Stimulated activated CD4-positive, alpha-beta T cell treated with anti-CD3 and anti-CD28 coated beads, Interleukin-4, amount 100 ng/mL, for 1 hour (primary cell): Measurements from ENCODE around the gene BMERB1.
A peak's percentile ranks its signal among the peaks of the same experiment; 100 is the strongest.
"Not testable (repeated sequence)": the region's sequence is repeated elsewhere in the genome, so short reads cannot be mapped to it uniquely, and the experiment has no call there.

ENCODE experiments used
- DNase-seq: peaks from one replicate; pipeline ENCODE4 v3.0.0-alpha.2; 2020

The BMERB1 gene

DNA sequence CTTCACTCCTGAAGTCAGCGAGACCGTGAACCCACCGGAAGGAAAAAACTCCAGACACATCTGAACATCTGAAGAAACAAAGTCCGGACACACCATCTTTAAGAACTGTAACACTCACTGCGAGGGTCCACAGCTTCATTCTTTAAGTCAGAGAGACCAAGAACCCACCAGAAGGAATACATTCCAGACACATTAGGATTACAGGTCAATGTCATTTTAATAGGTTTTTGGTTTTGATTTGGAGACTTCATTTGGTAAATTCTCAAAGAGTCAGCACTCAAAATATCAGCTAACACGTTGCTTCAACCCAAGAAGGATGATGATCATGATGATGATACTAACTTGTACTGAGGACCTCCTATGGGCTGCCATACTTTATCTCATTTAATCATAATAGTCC, 7.6 kb upstream of the BMERB1 start:
- DNase-seq: no peak

DNA sequence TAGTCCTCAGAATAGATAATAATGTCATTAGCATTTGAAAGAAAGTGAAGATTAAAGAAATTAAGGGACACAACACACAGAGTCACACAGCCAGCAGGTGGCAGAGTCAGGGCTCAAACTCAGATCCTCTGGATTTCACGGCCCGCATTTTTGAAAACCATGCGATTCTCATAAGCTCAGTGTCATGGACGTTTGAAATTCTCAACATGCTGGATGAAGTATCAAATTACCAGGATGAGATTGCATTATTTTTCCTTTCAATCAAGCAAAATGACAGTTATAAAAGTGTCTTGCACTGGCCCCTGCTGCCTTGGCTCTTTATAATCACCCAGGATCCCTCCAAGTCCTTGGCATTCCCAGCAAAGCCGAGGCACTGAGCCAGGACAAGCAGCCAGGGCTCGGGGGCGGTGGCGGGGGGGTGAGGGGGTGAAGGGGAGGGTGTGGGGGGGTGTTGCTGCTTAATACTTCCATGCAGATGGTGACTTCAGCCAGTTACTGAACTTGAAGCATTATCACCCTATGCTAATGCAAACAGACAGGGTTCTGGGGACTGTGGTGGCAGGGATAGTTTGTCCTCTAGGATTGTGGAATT, 6.6 kb upstream of the BMERB1 start:
- DNase-seq: peak; percentile 61

DNA sequence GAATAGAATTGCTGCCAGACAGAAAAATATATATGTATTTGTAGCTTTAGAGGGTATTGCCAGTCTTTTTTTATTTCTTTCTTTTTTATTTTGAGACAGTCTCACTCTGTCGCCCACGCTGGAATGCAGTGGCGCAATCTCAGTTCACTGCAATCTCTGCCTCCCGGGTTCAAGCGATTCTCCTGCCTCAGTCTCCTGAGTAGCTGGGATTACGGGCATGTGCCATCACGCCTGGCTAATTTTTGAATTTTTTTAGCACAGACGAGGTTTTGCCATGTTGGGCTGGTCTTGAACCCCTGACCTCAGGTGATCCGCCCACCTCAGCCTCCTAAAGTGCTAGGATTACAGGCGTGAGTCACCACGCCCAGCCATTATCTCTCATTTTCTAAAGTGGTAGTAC, 3.5 kb upstream of the BMERB1 start:
- DNase-seq: not testable (repeated sequence)

DNA sequence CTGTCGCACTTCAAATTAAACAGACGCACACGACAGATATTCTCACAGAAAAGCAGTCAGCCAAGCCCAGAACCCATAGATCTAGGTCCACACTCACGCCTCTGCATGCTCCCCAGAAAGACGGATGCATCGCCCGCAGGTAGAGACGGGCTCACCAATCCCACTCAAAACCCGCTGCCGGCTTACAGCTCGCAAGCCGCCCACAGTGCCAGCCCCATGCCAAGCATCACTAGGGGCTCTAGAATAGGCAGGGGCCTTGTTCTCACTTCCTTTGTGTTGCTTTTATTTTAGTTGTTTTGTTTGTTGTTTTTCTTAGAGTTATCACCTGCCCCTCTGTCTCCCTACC, 336 bp upstream of the BMERB1 start:
- no peak for DNase-seq

DNA sequence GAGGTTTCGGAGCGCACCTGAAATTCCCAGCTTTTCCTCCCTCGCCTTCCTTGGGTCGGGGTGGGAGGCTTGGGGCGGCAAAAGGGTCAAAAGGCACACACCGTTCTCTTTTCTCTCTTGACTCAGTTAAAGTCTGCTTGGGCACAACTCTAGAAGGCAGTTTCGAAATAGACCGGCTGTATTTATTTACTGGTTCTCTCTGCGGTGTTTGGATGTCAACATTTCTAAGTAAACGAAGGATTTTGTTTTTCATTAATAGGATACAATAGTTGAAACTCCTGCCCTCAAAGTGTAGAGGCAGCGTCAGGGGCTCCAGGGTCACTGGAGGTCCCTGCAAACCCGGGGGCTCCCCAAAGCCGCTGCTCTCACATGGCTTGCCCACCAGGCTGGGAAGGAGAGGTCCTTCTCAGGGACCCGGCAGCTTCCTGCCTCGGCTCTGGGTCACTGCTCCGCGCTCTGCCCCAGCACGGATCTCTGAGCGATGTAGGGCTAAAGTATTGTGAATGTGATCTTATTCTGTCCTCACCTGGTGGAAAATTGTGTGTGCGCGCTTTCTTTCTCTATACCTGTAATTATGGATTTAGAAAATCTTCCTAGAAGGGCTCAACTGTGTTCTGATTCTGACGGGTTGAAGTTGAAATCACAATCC, 952 bp downstream of the BMERB1 start:
- DNase-seq: no peak

DNA sequence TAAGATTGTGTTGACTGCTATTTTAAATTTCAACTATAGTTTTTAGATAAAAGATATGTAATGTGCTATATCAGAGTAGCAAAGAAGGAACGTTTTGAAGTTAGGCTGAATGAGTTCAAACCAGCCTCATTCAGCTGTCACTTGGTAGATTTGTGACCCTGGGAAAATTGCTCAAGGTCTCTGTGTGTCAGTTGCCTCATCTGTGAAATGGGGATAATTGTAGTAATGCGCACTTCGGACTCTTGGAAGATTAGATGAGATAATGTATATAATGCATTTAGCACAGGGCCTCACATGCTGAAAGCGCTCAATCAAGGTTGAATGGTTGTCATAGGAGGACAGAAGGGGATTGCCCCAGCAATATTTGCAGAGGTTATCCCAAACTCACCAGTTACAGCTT, 4.7 kb downstream of the BMERB1 start:
- DNase-seq: no peak

DNA sequence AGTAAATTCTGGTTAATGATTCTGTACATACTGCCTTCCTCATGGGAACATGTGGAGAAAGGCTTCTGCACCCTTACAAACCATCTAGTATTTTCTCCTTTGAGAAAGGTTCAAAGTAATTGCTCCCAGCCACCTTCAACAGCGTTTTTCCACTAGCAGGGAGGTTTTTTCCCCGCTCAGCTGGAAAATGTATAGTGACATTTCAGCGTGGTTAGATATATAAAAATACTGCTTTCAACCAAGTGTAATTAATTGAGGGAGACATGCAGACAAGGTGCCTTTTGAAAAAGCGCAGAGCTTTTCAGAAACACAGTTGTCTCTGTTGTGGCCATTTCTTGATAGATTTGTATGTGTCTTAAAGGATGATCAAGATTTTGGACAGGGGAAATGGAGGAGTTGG, 5.1 kb downstream of the BMERB1 start:
- DNase-seq: no peak

DNA sequence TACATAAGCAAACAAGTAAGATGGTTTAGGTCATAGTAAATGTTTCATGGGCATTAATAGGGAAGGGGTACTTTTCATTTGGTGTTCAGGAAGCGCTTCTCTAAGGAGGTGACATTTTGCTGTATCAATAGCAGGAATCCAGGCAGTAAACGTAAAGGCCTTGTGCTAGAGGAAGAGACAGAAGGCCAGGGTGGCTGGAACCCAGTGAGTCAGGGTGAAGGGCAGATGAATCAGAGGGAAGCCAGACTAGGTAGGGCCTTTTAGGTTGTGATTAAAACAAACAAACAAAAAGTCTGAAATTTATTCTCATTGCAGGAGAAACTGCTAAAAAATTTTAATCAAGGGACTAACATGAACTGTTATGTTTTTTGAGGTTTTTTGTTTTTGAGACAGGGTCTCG, 6.5 kb downstream of the BMERB1 start:
- DNase-seq: no peak

DNA sequence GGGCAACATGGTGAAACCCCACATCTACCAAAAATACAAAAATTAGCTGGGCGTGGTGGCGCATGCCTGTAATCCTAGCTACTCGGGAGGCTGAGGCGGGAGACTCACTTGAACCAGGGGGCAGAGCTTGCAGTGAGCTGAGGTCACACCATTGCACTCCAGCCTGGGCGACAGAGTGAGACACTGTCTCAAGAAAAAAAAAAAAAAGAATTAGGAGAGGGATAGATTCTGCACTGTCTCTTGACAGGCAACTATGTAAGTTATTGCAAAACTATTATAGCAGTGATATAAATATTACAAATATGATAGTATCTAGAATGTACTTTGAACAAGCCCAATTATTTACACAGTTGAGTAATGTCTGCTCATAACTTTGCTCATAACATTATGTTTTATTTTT, 7.8 kb downstream of the BMERB1 start:
- not testable (repeated sequence) for DNase-seq

DNA sequence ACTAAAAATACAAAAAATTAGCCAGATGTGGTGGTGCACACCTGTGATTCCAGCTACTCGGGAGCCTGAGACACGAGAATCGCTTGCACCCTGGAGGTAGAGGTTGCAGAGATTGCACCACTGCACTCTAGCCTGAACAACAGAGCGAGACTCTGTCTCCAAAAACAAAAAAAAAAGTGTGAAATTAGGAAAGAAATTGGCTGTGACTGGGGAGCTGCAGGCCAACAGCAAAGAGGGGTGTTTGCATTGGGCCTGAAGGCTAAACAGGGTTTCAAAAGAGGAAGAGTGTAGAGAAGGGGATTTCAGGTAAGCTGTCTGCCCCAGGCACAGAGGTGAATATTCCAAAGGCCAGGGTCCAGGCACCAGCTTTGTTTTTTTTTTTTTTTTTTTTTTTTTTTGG, 9.4 kb downstream of the BMERB1 start:
- DNase-seq: no peak

DNA sequence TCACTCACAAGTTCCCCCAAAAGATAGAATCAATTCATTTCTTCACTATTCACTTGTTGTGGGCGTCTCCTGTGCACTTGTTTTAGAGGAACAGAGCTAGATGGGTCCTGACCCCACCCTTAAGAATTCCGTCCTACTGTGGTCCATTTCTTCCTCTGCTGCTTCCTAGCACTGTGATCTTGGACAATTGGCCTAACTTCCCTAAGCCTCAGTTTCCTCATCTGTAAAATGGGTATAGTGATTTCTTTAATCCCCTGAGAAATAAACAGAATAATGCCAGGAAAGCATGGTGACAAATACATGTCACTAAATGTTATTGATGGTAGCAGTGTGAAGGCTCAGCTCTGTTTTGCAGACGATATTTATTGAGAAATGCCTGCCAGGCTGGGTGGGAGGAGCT, 9.9 kb downstream of the BMERB1 start:
- DNase-seq: no peak

DNA sequence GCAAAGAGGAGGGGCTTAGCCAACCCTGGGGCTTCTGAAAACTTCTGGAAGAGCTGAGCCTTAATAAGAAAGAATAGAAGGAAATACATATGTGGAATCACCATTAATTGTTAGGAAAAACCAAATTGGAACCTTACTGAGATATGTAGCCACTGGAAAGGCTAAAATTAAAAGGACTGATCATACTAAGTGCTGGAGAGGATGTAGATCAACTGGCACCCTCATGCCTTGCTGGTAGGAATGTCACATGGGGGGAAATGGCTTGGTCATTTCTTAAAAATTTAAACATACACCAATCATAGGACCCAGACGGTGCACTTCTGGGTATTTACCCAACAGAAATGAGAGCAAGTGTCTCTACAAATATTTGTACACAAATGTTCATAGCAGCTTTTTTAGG, 11.1 kb downstream of the BMERB1 start:
- no peak for DNase-seq

DNA sequence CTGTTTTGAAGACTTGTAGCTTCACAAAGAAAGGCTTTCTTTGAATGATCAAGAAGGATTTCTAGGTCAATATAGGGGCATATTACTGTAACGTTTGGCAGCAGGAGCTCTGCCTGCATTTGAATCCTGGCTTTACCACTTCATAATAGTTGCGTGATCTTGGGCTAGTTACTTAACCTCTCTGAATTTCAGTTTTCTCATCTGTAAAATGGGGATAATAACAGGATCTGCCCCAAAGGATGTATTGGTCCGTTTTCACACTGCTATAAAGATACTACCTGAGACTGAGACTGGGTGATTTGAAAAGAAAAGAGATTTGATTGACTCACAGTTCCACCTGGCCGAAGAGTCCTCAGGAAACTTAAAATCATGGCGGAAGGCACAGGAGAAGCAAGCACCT, 12.5 kb downstream of the BMERB1 start:
- no peak for DNase-seq

DNA sequence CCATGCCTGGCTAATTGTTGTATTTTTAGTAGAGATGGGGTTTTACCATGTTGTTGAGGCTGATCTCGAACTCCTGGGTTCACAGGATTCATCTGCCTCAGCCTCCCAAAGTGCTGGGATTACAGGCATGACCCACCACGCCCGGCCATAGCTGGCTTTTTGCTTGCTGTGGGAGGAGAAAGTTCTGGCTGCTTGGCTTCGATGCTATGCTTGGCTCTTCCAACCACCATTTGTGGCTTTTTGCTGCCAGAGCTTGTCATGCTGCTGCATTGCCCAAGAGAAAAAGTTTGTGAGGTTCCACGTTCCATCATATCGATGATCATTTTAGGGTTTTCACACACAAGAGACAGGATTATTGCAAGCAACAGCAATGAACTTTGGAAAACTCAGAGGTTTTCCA, 16.2 kb downstream of the BMERB1 start:
- no peak for DNase-seq

DNA sequence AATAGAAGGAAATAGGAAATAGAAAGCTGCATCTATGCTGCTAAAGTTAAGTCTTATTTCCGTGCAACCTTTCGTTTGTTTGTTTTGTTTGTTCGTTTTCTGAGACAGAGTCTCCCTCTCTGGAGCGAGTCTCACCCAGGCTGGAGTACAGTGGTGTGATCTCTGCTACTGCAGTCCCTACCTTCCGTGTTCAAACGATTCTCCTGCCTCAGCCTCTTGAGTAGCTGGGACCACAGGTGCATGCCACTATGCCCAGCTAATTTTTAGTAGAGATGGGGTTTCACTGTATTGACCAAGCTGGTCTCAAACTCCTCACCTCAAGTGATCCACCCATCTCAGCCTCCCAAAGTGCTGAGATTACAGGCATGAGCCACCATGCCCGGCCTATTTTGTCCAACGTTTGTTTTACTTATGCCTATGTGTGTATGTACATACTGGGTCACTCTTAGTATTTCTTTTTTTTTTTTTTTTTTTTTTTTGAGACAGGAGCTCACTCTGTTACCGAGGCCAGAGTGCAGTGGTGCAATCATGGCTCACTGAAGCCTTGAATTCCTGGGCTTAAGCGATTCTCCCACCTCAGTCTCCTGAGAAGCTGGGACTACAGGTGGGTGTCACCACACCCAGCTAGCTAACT, 16.8 kb downstream of the BMERB1 start:
- DNase-seq: no peak

DNA sequence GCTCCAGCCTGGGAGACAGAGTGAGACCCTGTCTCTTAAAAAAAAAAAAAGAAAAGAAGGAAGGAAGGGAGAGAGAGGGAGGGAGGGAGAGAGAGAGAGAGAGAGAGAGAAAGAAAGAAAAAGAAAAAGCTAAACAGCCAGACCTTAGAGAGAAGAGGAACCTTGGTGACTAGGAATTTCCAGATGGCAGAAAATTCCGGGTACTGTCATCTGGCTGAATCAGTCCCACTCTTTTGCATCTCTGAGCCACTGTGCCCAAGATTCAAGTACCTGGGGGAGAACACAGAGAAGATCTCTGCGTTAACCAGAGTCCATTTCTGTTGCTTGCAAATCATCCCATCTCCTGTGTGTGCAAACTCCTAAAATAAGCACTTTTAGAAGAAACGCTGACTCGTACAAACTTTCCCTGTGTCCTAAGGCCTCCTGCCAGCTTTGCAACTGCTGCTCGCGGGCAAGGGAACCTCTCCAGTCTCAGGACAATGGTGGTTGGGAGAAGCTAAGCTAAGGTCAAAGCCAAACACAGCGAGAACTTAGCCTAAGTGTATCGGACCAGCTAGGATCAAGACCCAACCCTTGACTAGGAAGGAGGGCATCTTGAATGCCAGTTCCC, 18.0 kb downstream of the BMERB1 start:
- DNase-seq: no peak

DNA sequence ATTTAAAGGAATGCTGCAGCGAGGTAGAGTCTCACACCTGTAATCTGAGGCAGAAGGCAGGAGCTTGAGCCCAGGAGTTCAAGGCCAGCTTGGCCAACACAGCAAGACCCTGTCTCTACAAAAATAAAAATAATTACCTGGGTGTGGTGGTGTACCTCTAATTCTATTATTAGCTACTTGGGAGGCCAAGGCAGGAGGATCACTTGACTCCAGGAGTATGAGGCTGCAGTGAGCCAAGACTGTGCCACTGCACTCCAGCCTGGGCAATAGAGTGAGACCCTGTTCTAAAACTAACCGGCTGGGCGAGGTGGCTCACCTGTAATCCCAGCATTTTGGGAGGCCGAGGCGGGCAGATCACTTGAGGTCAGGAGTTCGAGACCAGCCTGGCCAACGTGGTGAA, 18.9 kb downstream of the BMERB1 start:
- not testable (repeated sequence) for DNase-seq

DNA sequence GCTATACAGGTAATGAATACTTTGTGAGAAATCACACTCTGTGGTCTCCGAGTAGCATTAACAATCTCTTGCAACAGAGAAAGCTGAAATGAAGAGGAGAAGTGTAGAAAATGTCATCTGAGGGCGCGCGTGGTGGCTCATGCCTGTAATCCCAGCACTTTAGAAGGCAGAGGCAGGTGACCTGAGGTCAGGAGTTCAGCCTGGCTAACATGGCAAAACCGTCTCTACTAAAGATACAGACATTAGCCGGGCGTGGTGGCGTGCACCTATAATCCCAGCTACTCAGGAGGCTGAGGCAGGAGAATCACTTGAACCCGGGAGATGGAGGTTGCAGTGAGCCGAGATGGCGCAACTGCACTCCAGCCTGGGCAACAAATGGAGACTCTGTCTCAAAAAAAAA, 20.5 kb downstream of the BMERB1 start:
- not testable (repeated sequence) for DNase-seq

DNA sequence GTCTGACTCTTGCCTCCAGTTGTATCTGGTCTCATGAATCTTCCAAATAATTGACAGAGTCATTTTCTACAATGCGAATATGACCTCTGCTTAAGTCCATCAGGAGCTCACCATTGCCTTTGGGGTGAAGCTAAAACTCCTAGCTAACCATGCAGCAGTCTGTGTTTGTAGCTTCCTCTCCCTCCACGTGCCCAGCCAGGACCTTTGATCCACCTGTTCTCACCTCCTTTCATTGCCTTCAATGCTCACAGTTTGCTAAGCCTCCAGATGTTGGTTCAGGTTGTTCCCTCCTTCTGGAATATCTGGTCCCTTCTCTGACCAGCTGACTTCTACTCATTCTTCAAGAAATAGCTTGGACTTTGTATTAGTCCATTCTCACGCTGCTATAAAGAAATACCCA, 23.0 kb downstream of the BMERB1 start:
- DNase-seq: no peak

DNA sequence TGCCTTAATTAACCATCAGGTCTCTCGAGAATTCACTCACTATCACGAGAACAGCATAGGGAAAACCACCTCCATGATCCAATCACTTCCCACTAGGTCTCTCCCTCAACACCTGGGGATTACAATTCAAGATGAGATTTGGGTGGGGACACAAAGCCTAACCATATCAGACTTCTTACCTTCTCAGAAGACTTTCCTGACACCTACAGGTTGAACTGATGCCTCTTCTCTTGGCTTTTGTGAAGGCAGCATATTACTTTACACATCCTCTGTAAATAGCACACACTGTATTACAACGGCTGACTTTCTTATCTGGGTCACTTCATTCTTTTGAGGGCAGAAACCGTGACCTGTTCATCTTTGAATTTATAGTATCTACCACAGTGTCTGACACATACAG, 23.6 kb downstream of the BMERB1 start:
- no peak for DNase-seq

DNA sequence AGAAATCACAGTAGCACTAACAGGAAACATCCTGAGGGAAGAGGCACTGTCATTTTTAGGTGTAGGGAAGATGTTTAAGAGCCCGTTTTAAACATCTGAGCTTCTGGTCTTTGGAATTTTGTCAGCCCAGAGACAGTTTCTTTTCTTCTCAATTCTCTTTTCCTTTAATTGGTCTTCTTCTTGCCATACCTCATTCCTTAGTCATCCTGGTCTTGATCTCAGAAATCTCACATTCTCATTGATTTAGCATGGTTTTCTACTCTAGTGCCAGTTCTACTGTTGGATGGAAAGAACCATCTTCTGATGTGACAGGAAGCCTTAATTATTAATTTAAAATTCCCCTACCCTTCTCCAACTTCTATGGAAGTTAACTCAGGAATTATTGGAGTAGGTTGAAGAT, 25.4 kb downstream of the BMERB1 start:
- no peak for DNase-seq

DNA sequence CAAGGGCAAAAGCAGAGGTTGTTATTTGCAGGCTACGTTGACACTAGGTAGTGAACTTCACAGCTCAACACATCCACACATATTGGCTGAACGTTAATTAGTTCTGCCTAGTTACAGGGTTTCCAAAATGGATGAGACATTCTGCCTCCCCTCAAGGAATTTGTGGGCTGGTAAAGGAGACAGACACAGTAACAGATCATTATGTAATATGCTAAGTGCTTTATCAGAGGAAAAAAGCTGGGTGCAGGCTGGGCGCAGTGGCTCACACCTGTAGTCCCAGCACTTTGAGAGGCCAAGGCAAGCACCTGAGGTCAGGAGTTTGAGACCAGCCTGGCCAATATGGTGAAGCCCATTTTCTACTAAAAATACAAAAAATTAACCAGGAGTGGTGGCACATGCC, 26.2 kb downstream of the BMERB1 start:
- no peak for DNase-seq

DNA sequence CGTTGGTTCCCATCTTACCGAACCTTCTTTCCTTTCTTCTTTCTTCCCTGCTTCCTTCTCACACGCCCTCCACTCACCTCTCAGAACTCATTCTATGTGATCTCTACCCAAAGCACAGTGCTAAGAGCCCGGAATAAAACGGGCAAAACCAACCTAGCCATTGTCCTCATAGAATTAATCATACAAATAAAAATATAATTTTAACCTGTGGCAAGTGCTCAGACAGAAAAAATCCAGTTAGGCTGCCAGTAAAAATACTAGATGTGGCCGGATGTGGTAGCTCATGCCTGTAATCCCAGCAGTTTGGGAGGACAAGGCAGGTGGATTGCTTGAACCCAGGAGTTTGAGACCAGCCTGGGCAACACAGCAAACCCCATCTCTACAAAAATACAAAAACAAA, 27.0 kb downstream of the BMERB1 start:
- no peak for DNase-seq

DNA sequence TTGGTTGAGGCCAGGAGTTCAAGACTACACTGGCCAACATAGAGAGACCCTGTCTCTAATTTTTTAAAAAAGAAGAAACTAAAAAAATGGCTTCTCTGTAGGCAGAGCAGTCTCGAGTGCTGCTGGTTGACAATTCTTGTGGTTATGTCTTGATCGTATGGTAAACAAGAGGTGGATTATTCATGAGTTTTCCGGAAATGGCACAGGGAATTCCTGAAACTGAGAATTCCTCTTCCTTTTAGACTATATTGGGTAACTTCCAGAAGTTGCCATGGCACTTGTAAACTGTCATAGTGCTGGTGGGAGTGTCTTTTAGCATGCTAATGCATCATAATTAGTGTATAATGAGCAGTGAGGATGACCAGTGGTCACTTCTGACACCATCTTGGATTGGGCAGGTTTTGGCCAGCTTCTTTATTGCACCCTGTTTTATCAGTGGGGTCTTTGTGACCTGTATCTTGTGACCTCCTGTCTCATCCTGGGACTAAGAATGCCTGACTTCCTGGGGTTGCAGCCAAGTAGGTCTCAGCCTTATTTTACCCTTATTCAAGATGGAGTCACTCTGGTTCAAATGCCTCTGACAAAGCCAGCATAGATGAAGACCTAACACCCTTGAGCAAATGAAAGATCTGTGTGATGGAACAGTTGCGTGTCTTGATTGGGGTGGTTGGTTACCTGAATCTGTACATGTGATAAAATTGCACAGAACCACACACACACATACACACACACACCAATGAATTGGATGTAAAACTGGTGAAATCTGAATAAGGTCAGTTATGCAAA, 30.2 kb downstream of the BMERB1 start:
- no peak for DNase-seq
